ENCODE measurements around the gene ICA1L.

DNA sequence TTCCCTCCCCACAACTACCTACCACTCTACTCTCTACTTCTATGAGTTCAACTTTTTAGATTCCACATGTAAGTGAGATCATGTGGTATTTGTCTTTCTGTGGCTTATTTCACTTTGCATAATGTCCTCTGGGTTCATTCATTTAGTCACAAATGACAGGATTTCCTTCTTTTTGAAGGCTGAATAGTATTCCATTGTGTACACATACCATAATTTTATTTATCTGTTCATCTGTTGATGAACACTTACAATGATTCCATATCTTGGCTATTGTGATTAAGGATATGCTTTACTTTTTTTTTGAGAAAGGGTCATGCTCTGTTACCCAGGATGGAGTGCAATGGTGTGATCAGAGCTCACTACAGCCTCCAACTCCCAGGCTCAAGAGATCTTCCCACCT is 73.6 kb downstream of the ICA1L start:
- TF ChIP-seq TBP (IDR thresholded peaks at IDR 0.05; ENCODE audit: low read depth, low read length): no peak
- no peak for TF ChIP-seq POLR2A (IDR thresholded peaks at IDR 0.05; ENCODE audit: control extremely low read depth in 1 of 2, low read depth in 2 of 2, low read length in 2 of 2)
- no peak for TF ChIP-seq EP300 (IDR thresholded peaks at IDR 0.05; ENCODE audit: borderline replicate concordance in 1 of 2, low read depth in 2 of 2, low read length in 2 of 2)
- TF ChIP-seq TCF12 (IDR thresholded peaks at IDR 0.05; ENCODE audit: low read depth, low read length): no peak
- no peak for TF ChIP-seq CTCF (IDR thresholded peaks at IDR 0.05; ENCODE audit: control extremely low read depth in 1 of 3, insufficient read depth in 1 of 3, low read depth in 1 of 3, low read length in 3 of 3)
- TF ChIP-seq CBX8 (IDR thresholded peaks at IDR 0.05; ENCODE audit: borderline replicate concordance, low read depth, low read length): no peak
- no peak for TF ChIP-seq CHD7 (IDR thresholded peaks at IDR 0.05; ENCODE audit: insufficient replicate concordance, low read length)
- TF ChIP-seq ZNF274 (IDR thresholded peaks at IDR 0.05; ENCODE audit: borderline replicate concordance, extremely low read depth, low read length): no peak
- no peak for TF ChIP-seq TAF1 (IDR thresholded peaks at IDR 0.05; ENCODE audit: low read depth, low read length)
- no peak for TF ChIP-seq RNF2 (IDR thresholded peaks at IDR 0.05; ENCODE audit: borderline replicate concordance, low read depth, low read length, missing control alignments, poor library complexity, severe bottlenecking)
- TF ChIP-seq EZH2 (IDR thresholded peaks at IDR 0.05; ENCODE audit: low read depth, low read length, severe bottlenecking): no peak
- no peak for TF ChIP-seq MAFK (IDR thresholded peaks at IDR 0.05; ENCODE audit: low read depth, low read length)
